Daoy (cell line): ENCODE results near the gene ADGRG2. TPM values are rescaled to one million over a fixed set of nuclear protein-coding genes. Genes with fewer than 3 reads are reported as not detected.
"Not testable (repeated sequence)": the region's sequence is repeated elsewhere in the genome, so short reads cannot be mapped to it uniquely, and the experiment has no call there.

Experiments
- DNase-seq: peaks from one replicate; pipeline ENCODE4 v3.0.0-alpha.2; 2015; ENCODE audit warnings: low read depth
- total RNA-seq: library from RNA; depleted of rRNA; stranded (reverse); fragments of >200 nt; shearing (Covaris generic); gene quantifications from 2 replicates; pipeline ENCODE4 v1.2.3, GENCODE V29; 2014

ADGRG2 gene
- total RNA-seq, 1 experiment from 2014 or later: 0.29 TPM

DNA sequence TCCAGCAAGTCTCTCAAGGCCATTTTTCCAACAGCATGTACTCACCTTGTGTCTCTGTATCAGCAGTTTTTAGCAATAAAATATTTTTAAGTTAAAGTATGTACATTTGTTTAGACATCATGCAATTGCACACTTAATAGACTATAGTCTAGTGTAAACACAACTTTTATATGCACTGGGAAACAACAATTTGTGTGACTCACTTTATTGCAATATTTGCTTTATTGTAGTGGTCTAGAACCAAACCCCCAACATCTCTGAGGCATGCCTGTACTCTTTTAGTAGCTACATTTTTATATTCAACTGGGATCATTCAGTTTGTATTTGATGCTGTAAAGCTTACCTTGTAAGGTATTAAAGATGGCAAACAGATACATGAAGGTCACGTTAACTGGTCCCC lies 123.6 kb downstream of the ADGRG2 start:
- no peak for DNase-seq

DNA sequence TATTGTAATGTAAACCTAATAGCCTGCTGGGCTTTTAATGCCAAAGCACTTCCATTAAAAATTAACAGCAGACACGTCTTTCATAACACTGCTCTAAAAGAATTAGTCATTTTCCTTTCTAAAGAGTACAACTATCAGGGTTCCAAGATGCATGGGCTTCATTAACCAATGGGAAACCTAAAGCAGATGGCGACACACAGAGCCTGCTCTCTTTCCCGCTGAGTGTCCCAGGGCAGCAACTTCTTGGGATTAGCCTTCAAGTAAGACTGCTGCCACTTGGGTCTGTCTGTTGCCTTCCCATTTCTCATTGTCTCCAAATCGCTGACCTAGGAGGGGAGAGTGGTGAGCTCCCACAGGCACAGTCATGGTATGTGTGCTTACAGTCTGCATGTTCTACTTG lies 124.4 kb downstream of the ADGRG2 start:
- no peak for DNase-seq

DNA sequence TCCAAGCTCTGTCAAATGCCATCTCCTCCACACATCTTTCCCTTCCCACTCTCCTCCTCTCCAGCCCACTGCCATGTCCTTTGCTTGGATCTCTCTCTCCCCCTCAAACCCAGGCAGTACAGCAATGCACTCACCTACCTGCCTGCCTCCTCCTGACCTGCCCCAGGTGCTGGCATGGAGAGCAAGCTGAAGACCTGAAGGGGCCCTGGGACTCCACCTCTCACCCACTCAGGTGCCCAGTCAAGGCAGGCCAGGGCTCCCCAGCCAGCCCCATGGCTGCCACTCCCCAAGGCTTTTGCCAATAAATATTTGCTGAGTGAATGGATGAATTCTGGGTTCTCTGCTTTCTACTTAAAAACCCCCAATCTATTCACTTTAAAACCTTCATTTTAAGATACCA lies 125.7 kb downstream of the ADGRG2 start:
- DNase-seq: no peak

DNA sequence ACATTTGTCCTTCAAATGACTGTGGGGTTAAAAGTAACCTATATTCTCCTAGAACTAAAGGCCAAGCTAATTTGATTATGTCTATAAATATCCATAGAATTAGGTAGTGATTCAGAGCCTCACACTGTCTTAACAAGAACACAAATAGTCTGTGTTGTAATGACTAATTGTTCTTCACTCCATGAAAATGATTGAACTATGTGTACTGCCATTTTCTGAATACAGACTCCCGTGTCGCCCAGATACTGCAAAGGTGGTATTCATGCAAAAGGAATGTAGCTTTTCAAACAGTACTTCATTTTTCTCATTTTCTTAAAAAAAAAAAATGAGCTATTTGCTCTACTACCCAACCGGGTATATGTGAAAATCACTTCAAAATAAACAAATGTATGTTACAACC lies 127.0 kb downstream of the ADGRG2 start:
- peak; percentile 12 for DNase-seq

DNA sequence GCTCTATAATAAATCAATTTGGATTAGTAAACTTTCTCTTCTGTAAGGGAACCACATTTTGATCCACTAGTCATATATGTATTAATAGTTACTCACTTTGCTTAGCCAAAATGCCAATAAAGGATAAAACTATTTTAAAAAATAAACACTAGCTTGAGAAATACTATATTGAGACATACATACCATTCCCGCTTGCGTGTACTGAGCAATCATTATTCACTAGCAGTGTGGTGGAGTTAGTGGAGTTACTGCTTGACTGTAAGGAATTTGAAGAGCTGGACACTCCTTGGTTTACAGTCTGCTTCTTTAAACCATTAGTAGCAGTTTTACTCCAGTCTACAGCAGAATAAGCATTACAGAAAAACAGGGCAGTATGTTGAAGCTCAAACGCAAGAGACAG lies 127.6 kb downstream of the ADGRG2 start:
- peak; percentile 38 for DNase-seq

DNA sequence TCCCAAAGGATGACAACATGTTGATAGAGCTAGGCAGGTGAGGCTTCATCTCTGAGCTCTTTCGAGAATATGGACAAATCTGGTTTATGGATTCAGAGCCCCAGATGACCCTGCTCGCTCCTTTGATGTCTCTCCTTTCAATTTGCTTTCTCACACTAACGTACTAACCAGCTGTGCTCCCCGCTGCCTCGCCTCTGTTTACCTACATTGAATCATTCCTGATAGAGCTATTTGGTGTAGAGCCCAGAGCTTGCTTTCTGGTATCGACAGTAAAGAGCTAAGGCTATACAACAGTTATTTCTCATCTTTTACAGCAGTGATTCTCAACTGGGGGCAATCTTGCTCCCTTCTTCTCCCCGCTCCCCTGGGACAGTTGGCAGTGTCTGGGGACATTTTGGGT lies 129.4 kb downstream of the ADGRG2 start:
- DNase-seq: no peak

DNA sequence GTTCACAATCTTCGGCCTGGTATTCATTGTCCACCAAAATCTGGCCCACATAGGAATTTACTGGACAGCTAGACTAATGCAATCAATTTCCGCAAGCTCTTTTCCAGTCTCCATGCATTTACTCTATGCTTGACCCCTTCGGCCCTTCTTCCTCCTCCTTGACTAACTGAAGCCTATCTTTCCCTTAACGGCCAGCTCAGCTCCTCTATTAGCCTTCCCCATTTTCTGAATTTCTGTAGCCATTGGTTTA lies 137.2 kb downstream of the ADGRG2 start:
- no peak for DNase-seq

DNA sequence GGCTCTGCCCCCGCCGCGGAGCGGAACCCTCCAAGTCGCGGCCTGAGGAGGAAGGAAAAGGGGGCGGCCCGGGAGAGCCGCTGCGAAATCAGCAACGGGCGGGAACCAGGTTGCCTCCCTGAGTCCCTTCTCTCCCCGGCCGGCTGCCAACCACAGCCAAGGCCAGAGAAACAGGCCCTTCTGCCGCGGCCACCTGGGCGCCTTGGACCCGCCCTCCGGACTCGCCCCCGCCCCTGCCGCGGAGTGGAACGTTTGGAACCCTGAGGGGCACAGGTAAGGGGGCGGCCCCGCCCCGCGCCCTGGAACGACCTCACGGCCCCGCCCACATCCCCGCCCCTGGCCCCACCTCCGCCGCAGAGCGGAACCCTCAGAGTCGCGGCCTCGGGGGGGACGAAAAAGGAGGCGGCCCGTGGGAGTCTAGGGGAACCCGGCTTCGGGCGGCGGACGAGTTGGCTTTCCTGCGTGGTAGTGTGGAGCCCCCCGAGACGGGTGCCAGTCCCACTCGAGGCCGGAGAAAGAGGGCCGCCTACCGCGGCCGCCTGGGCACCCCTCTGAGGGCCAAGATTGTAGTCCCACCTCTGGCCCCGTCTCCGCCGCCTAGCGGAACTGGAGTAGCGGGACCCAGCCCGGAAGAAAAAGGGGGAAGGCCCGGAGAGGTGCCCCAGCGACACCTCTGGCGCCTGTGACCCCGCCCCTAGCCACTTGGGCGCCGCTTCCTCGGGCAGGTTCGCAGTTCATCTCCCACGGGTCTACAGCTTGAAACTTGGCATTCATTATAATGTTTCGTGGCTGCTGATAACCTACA lies 137.7 kb downstream of the ADGRG2 start:
- DNase-seq: peak; percentile 77

DNA sequence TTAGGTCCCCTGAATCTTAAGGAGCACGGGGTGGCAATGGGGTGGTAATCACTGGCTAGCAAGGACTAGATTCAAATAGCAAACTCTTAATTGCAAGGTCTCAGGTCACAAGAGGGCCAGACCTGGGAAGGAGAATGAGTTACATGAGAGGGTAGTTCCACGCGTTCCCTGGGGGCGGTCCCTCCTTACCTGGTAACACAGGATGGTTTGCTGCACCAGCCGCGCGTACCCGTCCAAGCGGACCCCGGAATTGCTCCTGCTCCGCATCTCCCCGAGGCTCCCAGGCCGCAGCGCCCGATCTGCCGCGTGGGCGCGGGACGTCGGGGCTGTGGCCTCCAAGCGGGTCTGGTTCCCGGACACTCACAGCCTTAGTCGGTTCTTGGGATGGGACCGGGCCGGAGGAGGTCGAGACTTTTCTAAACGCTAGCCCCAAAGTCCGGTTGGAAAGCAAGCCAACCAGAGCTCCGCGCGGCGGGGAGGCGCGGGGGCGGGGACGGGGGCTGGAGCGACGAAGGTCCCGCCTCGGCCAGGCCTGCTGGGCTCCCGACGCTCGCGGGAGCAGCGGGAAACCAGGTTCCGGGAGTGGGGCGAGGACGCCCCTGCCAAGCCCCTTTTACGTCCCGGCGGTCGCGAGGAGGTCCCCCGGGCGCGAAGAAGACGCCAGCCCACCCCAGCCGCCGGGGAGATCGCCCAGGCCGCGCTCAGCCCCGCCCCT lies 138.4 kb downstream of the ADGRG2 start, which contains the start of gene PHKA2:
TSS of gene PHKA2 (minus strand) at position 449 of the 715 bp plus-strand sequence. CDS start at position 267, 182 bp downstream.
- DNase-seq: peak; percentile 58

DNA sequence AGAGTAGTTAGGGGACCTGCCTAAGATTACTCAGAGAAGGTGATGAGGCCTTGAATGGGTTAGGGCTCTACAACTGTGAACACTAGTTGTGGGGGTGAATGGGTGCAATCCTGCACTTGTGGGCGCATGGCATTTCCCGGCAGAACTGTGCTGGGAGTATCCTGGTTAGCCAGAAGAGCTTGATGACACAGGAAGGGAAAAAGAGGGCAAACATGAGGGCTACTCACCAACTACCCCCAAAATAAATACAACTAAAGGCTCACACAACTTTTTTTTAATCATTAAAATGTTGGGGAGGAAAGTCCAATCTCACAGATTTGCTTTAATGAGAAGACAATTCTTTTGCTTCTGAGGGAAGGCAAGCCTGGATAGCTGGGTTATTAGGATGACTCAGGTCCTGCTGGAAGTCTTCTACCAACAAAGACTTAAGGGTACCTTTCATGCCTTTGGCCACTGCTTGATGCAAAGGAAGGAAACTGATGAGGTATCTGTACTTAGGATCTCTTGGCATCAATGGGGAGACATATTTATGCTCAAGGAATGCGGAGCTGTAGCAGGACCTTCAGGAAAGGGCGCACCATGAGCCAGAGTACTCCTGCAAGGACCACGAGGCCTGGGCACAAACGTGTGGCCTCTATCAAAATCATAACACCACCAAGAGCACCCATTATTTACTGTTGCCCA lies 141.0 kb downstream of the ADGRG2 start:
- DNase-seq: no peak

DNA sequence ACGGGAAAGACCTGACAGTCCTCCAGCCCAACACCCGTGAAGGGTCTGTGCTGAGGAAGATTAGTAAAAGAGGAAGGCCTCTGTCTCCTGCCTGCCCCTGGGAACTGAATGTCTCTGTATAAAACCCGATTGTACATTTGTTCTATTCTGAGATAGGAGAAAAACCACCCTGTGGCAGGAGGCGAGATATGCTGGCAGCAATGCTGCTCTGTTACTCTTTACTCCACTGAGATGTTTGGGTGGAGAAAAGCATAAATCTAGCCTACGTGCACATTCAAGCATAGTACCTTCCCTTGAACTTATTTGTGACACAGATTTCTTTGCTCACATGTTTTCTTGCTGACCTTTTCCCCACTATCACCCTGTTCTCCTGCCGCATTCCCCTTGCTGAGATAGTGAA lies 142.0 kb downstream of the ADGRG2 start:
- not testable (repeated sequence) for DNase-seq

DNA sequence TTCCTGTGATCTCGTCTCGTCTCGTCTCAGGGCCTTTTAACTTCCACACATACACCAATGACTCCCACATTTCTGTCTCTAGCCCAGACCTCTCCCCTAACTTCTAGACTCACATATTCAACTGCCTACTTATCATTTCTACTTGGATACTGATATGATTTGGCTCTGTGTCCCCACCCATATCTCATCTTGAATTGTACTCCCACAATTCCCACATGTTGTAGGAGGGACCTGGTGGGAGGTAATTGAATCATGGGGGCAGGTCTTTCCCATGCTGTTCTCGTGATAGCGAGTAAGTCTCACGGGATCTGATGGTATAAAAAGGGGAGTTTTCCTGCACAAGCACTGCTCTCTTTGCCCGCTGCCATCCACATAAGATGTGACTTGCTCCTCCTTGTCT lies 147.3 kb downstream of the ADGRG2 start:
- DNase-seq: no peak

DNA sequence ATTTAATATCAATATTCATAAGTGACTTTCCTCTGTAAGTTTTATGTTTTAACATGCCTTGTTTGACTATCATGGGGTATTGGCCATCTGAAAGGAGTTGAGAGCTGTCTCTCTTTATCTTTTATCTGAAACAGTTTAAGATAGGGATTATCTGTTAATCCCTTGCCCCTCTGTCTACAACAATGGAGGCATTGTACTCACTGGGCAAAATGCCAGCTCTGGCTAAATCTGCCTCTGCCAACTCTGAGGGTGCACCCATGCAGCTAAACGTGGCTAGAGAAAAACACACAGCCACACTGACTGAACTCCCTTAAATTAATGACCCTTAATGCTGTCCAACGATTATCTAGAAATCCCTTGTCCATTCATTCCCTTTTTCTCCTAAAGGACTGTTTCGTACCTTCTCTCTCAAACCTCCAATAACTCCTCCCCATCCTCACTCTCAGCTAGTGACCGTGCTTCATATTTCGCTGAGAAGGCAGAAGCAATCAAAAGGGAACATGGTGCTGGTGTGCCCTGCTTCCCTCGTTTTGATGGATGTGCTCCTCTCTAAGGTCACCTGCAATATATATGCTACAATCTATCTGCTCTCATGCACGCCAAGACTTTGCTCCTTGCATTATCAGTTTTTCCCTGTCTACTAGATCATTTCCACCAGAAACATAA lies 148.6 kb downstream of the ADGRG2 start:
- DNase-seq: no peak

DNA sequence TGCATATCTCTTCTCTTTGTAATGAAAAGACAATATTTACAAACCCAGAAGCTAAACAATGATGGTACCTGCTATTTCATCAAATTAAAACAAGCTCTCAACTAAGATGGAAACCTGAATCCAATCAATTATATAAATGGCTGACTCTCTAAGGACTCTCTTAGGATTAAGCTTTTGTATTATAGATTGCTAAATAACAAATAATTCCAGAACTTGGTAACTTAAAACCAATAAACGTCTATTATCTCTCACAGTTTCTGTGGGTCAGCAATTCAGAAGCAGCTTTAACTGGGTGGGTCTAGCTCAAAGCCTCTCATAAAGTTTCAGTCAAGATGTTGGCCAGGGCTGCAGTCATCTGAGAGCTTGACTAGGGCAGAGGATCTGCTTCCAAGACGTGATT lies 150.8 kb downstream of the ADGRG2 start:
- DNase-seq: no peak

DNA sequence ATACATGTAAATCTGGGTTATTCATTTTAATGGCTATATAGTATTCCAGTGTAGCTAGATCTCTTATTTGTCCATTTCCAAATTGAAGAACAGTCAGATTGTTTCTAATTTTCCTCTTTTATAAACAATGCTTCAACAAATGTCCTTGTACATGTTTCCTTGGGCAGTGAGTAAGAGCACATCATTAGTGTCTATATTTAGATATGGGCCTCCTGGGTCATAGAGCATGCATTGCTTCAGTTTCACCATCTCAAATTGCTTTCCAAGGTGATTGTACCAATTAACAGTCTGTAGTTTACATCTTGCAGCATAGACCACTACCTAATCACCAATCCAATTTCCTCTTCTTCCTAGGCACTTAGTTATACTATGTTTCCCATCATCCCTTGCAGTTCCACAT lies 151.8 kb downstream of the ADGRG2 start:
- DNase-seq: no peak

DNA sequence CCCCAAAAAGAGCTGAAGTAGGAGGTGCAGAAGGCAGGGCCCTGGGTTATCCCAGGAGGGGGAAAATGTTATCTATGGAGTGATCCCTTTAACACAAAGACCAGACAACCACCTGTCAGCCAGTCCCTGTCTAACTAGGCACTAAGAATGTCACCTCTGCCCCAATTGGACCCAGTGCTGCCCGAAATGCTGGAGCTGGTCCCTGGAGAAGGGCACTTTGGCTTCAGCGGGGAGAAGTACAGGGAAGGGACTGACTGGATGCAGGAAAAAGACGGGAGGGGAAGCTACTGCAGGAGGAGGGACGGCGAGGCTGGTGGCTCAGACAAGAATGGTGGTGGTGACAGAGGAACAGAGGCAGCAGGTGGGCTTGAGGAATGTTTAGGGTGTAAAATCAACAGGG lies 155.6 kb downstream of the ADGRG2 start:
- DNase-seq: no peak

DNA sequence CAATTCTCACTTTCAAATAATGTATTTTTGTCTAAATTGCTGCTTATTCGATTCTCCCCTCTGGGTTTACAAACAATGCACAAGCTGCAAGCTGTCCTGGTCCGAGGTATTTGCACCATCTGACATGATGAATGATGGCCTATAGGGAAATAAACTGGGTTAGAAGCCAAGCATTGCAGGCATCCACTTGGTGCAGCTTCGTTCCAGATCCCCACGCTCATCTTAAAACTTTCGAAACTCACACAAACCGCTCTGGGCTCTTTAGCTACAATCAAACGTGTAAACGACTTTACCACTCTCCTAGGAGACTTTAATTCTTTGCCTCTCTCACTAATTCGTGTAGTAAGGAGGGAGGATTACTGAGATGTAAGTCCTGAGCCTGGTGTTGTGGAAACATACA lies 157.4 kb downstream of the ADGRG2 start:
- DNase-seq: no peak

DNA sequence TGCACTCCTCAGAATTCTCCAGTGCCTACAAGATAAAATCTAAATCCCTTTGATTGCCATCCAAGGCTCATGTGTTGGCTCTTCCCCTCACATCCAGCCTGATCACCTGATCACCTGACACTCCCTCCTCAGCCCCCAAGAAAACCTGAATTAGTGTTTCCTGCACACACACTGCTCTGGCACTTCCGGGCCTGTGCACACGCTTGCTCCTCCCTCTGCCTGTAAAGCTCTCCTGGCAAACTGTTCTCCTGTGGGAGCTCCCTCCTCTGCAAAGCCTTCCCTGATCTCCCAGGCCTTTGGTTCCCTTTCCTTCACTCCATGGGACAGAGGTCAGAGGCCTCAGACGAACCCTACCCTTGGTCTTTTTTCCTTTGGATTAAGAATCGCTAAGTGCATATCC lies 158.2 kb downstream of the ADGRG2 start:
- DNase-seq: no peak

DNA sequence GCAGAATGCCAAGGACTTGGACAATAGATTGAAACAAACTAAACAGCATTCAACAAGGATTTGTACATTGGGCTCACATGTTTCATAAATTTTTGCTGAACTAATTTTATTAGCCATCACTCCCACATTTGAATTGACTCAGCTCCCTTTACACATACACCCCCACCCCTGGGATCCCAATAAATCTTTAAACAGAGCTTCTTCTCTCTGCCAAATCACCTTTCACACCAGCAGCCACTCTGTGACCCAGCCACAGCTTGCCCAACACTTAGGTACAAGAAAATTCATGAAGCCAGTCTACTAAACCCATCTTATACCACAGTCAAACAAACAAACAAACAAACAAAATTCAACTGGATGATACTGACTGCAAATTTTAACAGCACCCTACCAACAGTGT lies 159.9 kb downstream of the ADGRG2 start:
- no peak for DNase-seq

DNA sequence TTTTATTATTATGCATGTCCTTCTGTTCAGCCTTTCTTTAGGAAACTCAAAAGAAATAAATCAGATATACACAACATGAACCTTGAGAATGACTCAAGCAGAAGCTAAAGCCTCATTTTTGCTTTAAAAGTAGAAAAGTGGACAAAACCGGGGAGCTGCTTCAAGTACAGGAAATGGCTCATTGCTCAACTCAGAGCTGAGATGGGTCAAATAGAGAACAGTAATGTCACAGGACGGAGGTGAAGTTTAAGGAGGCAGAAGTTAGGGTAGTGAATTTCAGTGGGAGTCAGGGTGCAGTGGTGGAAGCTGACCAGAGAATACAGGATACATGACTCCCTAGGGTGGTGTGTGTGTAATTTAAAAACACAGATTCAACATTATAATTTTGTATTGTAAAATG lies 160.6 kb downstream of the ADGRG2 start:
- no peak for DNase-seq

DNA sequence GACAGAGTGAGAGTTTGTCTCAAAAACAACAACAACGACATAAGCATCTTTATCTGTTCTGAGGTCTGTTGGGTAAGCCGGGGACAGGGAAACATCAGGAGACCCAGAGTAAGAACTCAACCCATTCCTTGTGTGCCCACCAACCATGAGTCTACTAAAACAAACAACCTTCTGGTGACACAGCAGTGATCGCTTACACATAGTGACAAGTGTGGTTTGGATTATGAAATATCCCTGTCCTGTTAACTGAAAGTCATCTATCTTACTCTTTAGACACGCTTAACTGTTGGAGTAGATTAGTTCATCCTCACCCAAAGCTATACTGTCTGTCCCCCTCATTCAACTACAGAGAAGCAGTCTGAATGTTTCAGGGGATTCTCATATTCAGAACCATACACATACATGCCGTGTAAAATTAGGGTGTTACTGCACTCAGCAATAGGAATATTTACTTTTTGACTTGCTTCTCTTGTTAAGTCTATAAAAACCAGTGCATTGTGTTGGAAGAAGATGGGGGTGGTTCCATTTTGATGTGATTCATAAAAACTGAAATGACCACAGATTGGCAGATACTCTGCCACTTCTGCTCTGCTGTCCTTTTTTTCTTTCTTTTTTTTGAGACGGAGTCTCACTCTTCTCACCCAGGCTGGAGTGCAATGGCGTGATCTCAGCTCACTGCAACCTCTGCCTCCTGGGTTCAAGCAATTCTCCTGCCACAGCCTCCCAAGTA lies 165.8 kb downstream of the ADGRG2 start:
- no peak for DNase-seq

DNA sequence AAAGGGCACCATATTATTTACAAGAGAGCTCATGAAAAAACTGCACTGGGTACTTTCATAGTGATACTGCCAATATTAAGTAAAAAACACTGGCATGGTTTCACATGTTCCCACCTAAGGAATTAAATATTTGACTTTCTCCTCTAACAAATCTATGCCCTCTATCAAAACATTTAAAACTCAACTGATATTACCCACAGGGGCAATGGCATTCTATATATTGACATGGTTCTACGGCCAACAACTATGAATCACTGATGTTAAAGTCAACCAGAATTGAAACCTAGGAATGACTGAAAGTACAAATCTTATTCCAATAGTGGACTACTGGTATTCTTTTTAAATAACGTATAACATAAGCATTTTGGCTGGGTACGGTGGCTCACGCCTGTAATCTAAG lies 166.6 kb downstream of the ADGRG2 start:
- no peak for DNase-seq
